GM18870 (cell line): ENCODE data around the gene UFSP2.

Experiments
- ATAC-seq: cut with Tn5 transposase; IDR thresholded peaks from one replicate; pipeline ENCODE4 v1.9.1; 2021; ENCODE audit warnings: moderate library complexity; ENCODE audit not compliant: unreplicated experiment

UFSP2 gene

GRCh38 chr4:185357211-185357610 is 68.6 kb downstream of the UFSP2 start:
- ATAC-seq, result no peak

GRCh38 chr4:185352741-185353140 is 73.0 kb downstream of the UFSP2 start:
- ATAC-seq, result no peak

DNA sequence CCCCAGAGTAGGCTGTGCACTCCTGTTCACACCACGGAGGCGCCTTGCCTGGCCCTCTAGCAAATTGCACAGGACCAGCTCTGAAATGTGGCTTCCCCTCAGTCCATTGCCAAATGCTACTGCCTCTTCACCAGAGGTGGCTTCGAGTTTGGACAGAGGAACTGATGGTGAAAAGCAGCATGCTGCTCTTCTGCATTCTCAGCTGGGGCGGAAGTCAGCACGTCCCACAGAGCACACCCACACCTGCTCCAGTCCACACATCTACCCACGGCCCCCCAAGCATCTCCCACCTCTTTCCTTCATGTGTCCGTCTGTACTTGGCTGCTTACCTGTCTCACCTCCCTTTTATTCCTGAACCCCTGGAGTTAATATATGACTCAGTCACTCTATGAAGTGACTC is 73.6 kb downstream of the UFSP2 start:
- ATAC-seq, result no peak

DNA sequence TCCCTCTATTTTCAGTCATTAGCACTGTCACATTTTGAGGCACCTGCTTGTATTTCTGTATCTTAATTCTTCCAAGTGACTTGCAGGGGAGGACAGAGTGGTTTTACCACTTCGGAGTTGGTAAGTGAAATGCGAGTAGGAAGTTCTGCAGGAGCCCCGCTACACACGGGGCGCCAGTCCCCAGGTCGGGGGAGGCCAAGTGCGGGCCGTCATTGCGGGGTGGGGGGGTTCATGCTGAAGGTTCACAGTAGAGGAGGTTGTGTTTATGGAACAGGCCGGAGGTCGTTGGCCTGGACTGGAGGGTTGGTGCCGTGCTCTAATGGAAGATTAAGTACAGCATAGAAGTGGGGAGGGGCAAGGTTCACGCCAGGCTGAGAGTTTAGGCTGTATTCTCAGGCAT is 74.1 kb downstream of the UFSP2 start:
- no peak for ATAC-seq
